Suprapubic skin (tissue), 4 donors: ENCODE measurements around the gene HCK.

Source experiments
- CTCF ChIP-seq, 2 donors: fragments of 200-600 bp in 1 of 2; fragments of 450-650 bp in 1 of 2; sonication (generic) in 1 of 2; IDR thresholded peaks; one replicate each; pipeline ENCODE4 v1.5.1; 2016 to 2019; ENCODE audit warnings: antibody characterized with exemption in 2 of 2, mild to moderate bottlenecking in 1 of 2, moderate library complexity in 1 of 2
- EP300 ChIP-seq: sonication (generic); formaldehyde crosslinking; IDR thresholded peaks from one replicate; pipeline ENCODE4 v1.6.1; 2017; ENCODE audit warnings: antibody characterized with exemption
- POLR2A ChIP-seq, 2 donors: fragments of 450-650 bp; IDR thresholded peaks; one replicate each; pipeline ENCODE4 v1.6.1; 2017; ENCODE audit warnings: antibody characterized with exemption in 2 of 2, mild to moderate bottlenecking in 2 of 2, moderate library complexity in 2 of 2
- POLR2AphosphoS5 ChIP-seq, 3 donors: sonication (generic); formaldehyde crosslinking; IDR thresholded peaks; one replicate each; pipeline ENCODE4 v1.6.1; 2017; ENCODE audit warnings: antibody characterized with exemption in 3 of 3

GRCh38 chr20:32027643-32028042, 24.4 kb upstream of the HCK start:
- no peak for TF ChIP-seq CTCF (IDR thresholded peaks at IDR 0.05)
- no peak for TF ChIP-seq POLR2A (IDR thresholded peaks at IDR 0.05)
- TF ChIP-seq EP300: no peak
- no peak for TF ChIP-seq POLR2AphosphoS5 (IDR thresholded peaks at IDR 0.05)
